PC-3 (cell line): ENCODE data around the gene IFNA7. TPM values are rescaled to one million over a fixed set of nuclear protein-coding genes. Genes with fewer than 3 reads are reported as not detected.
"Not testable (repeated sequence)": the region's sequence is repeated elsewhere in the genome, so short reads cannot be mapped to it uniquely, and the experiment has no call there.

Source experiments
- ATAC-seq: fragments of 200-7000 bp; cut with Tn5 transposase; 2 replicates; pipeline ENCODE4 v1.9.1; 2020; ENCODE audit warnings: mild to moderate bottlenecking, moderate library complexity
- BruUV-seq: library from RNA; stranded (reverse); fragments of 400-500 nt; replicated peaks from 2 replicates; lab custom pipeline; 2021; lab: Mats Ljungman, UMichigan
- CTCF ChIA-PET: fragments of 300-600 bp; sonication (Branson Sonifier 250); formaldehyde crosslinking; loops from one replicate; lab custom pipeline; 2022; ENCODE audit warnings: antibody characterized with exemption; lab: Charles Lee
- POLR2A ChIA-PET: fragments of 300-600 bp; sonication (Branson Sonifier 250); formaldehyde crosslinking; loops from one replicate; lab custom pipeline; 2022; ENCODE audit warnings: antibody characterized with exemption; ENCODE audit not compliant: unreplicated experiment; lab: Charles Lee
- DNase-seq: peaks from one replicate; pipeline ENCODE4 v3.0.0-alpha.2; 2015
- H2AFZ ChIP-seq: fragments of 300-600 bp; sonication (generic); 2 replicates; pipeline ENCODE4 v1.6.0; 2016; ENCODE audit warnings: antibody characterized with exemption, low read length
- H3F3A ChIP-seq: fragments of 300-600 bp; sonication (generic); one replicate; pipeline ENCODE4 v1.6.0; 2017; ENCODE audit warnings: antibody characterized with exemption, low read length, control low read depth, mild to moderate bottlenecking; ENCODE audit not compliant: unreplicated experiment
- H3K27ac ChIP-seq: fragments of 300-600 bp; sonication (generic); 2 replicates; pipeline ENCODE4 v1.5.1; 2016; ENCODE audit warnings: mild to moderate bottlenecking, low read length
- H3K27me3 ChIP-seq: fragments of 300-600 bp; sonication (generic); 2 replicates; pipeline ENCODE4 v1.6.1; 2016; ENCODE audit warnings: low read length, mixed read lengths
- H3K36me3 ChIP-seq: fragments of 300-600 bp; sonication (generic); 2 replicates; pipeline ENCODE4 v1.6.1; 2016; ENCODE audit warnings: low read depth, mixed run types, low read length, mixed read lengths
- H3K4me1 ChIP-seq: fragments of 300-600 bp; sonication (generic); 2 replicates; pipeline ENCODE4 v1.5.1; 2016; ENCODE audit warnings: low read length; ENCODE audit not compliant: insufficient read depth
- H3K4me2 ChIP-seq: fragments of 300-600 bp; sonication (generic); 2 replicates; pipeline ENCODE4 v1.6.0; 2016; ENCODE audit warnings: low read length
- H3K4me3 ChIP-seq: fragments of 300-600 bp; sonication (generic); 2 replicates; pipeline ENCODE4 v1.5.1; 2016; ENCODE audit warnings: mild to moderate bottlenecking, low read length, mixed read lengths
- H3K79me2 ChIP-seq: fragments of 300-600 bp; sonication (generic); 2 replicates; pipeline ENCODE4 v1.6.1; 2017; ENCODE audit warnings: low read length, mixed read lengths
- H3K9ac ChIP-seq: fragments of 300-600 bp; sonication (generic); 2 replicates; pipeline ENCODE4 v1.6.0; 2016; ENCODE audit warnings: mild to moderate bottlenecking, low read length
- H3K9me2 ChIP-seq: fragments of 300-600 bp; sonication (generic); replicated peaks from 2 replicates; pipeline ENCODE4 v1.6.1; 2016; ENCODE audit warnings: mixed run types, low read length, mixed read lengths
- H3K9me3 ChIP-seq: fragments of 300-600 bp; sonication (generic); 2 replicates; pipeline ENCODE4 v1.6.1; 2016; ENCODE audit warnings: low read length, mixed read lengths
- H4K20me1 ChIP-seq: fragments of 300-600 bp; sonication (generic); 2 replicates; pipeline ENCODE4 v1.6.1; 2016; ENCODE audit warnings: low read length, mixed read lengths
- CTCF ChIP-seq: fragments of 300-600 bp; sonication (generic); conservative IDR thresholded peaks from 2 replicates; pipeline ENCODE4 v1.5.1; 2017; ENCODE audit warnings: antibody characterized with exemption, low read depth, mild to moderate bottlenecking, low read length
- EZH2 ChIP-seq: fragments of 300-600 bp; sonication (generic); IDR thresholded peaks from one replicate; pipeline ENCODE4 v1.6.1; 2017; ENCODE audit warnings: antibody characterized with exemption, mild to moderate bottlenecking, low read length; ENCODE audit not compliant: unreplicated experiment
- EZH2phosphoT487 ChIP-seq: fragments of 300-600 bp; sonication (generic); IDR thresholded peaks from 2 replicates; pipeline ENCODE4 v1.6.1; 2018; ENCODE audit warnings: mild to moderate bottlenecking, antibody characterized with exemption, low read length, borderline replicate concordance
- intact Hi-C: fragments of 100-400 bp; cut with micrococcal nuclease; formaldehyde crosslinking; loops from 2 replicates; pipeline ENCODE4 v1.9.0; 2023
- total RNA-seq: library from RNA; depleted of rRNA; stranded (reverse); fragments of >200 nt; gene quantifications from 2 replicates; pipeline ENCODE4 v1.2.3, GENCODE V29; 2014

IFNA7 gene
- total RNA-seq, 1 experiment from 2014 or later = not detected

- Histone ChIP-seq H3K36me3 (no peaks in the 10 kb centered on the region), H3K4me2 (no peak within 1 kb of the TSS), H3K79me2 (no peaks in the 10 kb centered on the region), H4K20me1 (no peaks in the 10 kb centered on the region), H3K4me1 (no peaks in the 10 kb centered on the region), H3K27me3 (0 out of 2 replicates have a peak, but pooled peaks cover 6% of the 10 kb centered on the region), H2AFZ (no peak within 1 kb of the TSS), H3K9ac (no peak within 1 kb of the TSS), H3K27ac (no peak within 1 kb of the TSS), H3F3A (no peaks in the 10 kb centered on the region), H3K4me3 (no peak within 1 kb of the TSS), H3K9me3 (no peaks in the 10 kb centered on the region), H3K9me2 (no peaks in the 10 kb centered on the region)
- intact Hi-C loops = no loop called here
- no peak for TF ChIP-seq EZH2phosphoT487
- TF ChIP-seq CTCF = no peak
- no peak for TF ChIP-seq EZH2
- BruUV-seq = no TSS peak
- POLR2A ChIA-PET = no interaction called here
- DNase-seq (no peak), ATAC-seq (no peak)
- CTCF ChIA-PET = no interaction called here
Measured at GRCh38 chr9:21228122-21228521, 26.1 kb upstream of the IFNA7 start, which contains the start of gene IFNA17. Gene IFNA17, minus strand, starts transcription at chr9:21228222. Its CDS starts 49 bp downstream, at chr9:21228173.

GRCh38 chr9:21217211-21217610, 15.2 kb upstream of the IFNA7 start, which contains the start of gene IFNA16:
Gene IFNA16, minus strand, starts transcription at chr9:21217311. Its CDS starts 6 bp downstream, at chr9:21217305.
- H3K79me2 ChIP-seq, H3K4me3 ChIP-seq, H3K27me3 ChIP-seq, H3K9me3 ChIP-seq, H3F3A ChIP-seq, H3K4me1 ChIP-seq, CTCF ChIA-PET, H3K27ac ChIP-seq, BruUV-seq, DNase-seq, H3K9ac ChIP-seq, POLR2A ChIA-PET, H2AFZ ChIP-seq, H3K36me3 ChIP-seq, intact Hi-C loops, H3K4me2 ChIP-seq, H3K9me2 ChIP-seq, ATAC-seq, H4K20me1 ChIP-seq: not testable (repeated sequence)

- H3K79me2 ChIP-seq, BruUV-seq, H3K4me3 ChIP-seq, POLR2A ChIA-PET, H2AFZ ChIP-seq, H3K4me1 ChIP-seq, H3F3A ChIP-seq, H3K27me3 ChIP-seq, H3K36me3 ChIP-seq, H3K9me2 ChIP-seq, H3K9ac ChIP-seq, H3K4me2 ChIP-seq, intact Hi-C loops, H4K20me1 ChIP-seq, H3K9me3 ChIP-seq, H3K27ac ChIP-seq: not testable (repeated sequence)
- CTCF ChIA-PET = interaction anchor here (0.7 kb wide), 1 partner anchor 18 kb away, joined by 6 read pairs; no protein-coding TSS in a partner anchor
- TF ChIP-seq CTCF = peak; percentile 55
- ATAC-seq (0 out of 2 replicates have a peak, but pooled peaks have one; percentile 20), DNase-seq (peak; percentile 23)
Measured at GRCh38 chr9:21213411-21214326, 11.7 kb upstream of the IFNA7 start.

GRCh38 chr9:21212160-21212559, 10.2 kb upstream of the IFNA7 start:
- H3K4me3 ChIP-seq, BruUV-seq, H4K20me1 ChIP-seq, CTCF ChIA-PET, H3K9me3 ChIP-seq, H3K36me3 ChIP-seq, H2AFZ ChIP-seq, H3K27me3 ChIP-seq, H3K4me2 ChIP-seq, H3K9me2 ChIP-seq, H3F3A ChIP-seq, H3K9ac ChIP-seq, intact Hi-C loops, H3K27ac ChIP-seq, H3K79me2 ChIP-seq, H3K4me1 ChIP-seq, DNase-seq, ATAC-seq, POLR2A ChIA-PET: not testable (repeated sequence)

GRCh38 chr9:21210782-21211181, 8.8 kb upstream of the IFNA7 start:
- H3K9me3 ChIP-seq, H4K20me1 ChIP-seq, H3K27ac ChIP-seq, H3K9ac ChIP-seq, H2AFZ ChIP-seq, H3K9me2 ChIP-seq, DNase-seq, intact Hi-C loops, H3K79me2 ChIP-seq, H3K4me2 ChIP-seq, BruUV-seq, H3F3A ChIP-seq, CTCF ChIA-PET, H3K4me3 ChIP-seq, ATAC-seq, H3K36me3 ChIP-seq, POLR2A ChIA-PET, H3K4me1 ChIP-seq, H3K27me3 ChIP-seq: not testable (repeated sequence)
